Measurements from ENCODE around the gene UBA1.

UBA1 gene

DNA sequence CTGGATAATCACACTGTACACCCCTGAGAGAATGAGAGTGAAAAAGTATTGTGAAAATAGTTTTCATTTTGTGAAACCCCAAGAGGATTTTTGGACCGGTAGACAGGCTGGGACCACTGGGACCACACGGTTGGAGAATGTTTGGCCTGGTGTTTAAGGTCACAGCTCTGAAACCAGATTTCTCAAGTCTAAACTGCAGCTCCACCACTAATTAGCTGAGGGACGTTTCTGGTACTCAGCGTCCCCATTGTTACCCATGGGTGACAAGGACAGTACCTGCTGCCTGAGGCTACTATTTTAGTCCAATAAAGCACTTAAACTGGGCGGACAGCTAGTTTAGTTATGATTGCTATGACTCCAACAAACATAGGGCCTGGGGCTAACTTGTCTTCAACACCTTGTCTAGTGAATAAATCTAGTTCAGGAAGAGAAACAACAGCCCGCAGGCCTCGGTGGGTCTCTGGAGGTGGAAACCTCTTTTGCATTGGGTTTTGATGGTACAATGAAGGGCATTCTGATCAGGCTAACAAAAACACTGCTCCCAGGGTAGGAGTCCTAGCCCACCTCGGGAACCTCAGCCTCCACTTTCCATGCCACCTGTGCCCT, 38.7 kb downstream of the UBA1 start:
- TF ChIP-seq, protein P1, sequence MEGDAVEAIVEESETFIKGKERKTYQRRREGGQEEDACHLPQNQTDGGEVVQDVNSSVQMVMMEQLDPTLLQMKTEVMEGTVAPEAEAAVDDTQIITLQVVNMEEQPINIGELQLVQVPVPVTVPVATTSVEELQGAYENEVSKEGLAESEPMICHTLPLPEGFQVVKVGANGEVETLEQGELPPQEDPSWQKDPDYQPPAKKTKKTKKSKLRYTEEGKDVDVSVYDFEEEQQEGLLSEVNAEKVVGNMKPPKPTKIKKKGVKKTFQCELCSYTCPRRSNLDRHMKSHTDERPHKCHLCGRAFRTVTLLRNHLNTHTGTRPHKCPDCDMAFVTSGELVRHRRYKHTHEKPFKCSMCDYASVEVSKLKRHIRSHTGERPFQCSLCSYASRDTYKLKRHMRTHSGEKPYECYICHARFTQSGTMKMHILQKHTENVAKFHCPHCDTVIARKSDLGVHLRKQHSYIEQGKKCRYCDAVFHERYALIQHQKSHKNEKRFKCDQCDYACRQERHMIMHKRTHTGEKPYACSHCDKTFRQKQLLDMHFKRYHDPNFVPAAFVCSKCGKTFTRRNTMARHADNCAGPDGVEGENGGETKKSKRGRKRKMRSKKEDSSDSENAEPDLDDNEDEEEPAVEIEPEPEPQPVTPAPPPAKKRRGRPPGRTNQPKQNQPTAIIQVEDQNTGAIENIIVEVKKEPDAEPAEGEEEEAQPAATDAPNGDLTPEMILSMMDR (IDR thresholded peaks at IDR 0.05; ENCODE audit: low read depth, low read length): no peak
- peak overlapping the region; percentile 70 for H3K4me3 ChIP-seq (ENCODE audit: low read depth, low read length)

DNA sequence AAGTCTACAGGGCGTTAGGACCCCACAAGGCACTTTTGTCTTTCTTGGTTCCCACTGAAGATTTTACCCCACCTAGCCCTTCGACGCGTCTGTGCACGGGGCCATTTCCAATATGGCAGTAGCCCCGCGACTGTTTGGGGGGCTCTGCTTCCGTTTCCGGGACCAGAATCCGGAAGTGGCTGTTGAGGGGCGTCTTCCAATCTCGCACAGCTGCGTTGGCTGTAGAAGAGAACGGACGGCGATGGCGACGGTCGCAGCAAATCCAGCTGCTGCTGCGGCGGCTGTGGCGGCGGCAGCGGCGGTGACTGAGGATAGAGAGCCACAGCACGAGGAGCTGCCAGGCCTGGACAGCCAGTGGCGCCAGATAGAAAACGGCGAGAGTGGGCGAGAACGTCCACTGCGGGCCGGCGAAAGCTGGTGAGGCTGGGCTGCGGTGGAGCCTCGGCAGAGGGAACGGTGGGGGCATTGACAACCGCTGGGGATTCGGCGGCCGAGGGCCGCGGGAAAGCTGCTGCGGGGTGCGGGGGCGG, 39.2 kb downstream of the UBA1 start, which contains the start of gene USP11:
Gene USP11 (plus strand): TSS at position 207 of the 530 bp plus-strand sequence. CDS start 35 bp downstream, at position 242.
- TF ChIP-seq, protein P1 (IDR thresholded peaks at IDR 0.05; ENCODE audit: low read depth, low read length): no peak
- peak within 1 kb of the TSS; percentile 70 for H3K4me3 ChIP-seq (ENCODE audit: low read depth, low read length)

DNA sequence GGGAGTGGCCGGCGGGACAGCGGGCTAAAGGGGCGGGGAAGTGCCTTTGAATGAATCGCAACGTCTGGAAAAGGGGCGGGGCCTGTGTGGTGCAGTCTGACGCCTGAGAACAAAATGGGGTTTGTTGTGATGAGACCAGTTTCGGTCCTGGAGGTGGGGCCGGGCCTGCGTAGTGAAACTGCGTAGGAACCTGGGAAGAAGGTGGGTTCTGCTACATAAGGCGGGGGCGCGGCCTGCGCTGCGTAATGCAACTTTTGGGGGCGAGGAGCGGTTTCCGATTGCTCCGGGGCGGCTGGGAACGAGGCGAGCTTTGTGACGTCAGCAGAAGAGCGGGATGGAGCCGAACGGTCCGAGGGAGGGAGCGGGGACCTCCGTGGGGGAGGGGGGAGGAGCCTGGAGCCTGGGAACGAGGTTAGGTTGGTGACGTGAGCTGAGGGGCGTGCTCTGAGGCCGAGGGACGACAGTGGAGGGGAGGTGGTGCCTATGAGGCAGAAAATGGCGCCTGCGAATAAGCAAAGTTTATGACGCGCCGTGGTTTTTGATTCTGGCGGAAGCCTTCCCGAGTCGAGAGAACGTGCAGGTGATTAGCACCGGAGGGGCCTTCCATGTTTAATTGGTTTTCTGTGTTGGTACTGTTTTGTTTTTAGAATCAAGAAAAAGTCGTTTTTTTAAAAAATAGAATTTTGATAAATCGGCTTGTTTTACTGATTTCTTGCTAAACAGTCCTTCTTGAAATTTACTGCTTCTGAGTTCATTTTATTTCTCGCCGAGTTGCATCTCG, 39.9 kb downstream of the UBA1 start:
- H3K4me3 ChIP-seq (ENCODE audit: low read depth, low read length): peak overlapping the region; percentile 70
- TF ChIP-seq, protein P1 (IDR thresholded peaks at IDR 0.05; ENCODE audit: low read depth, low read length): no peak

DNA sequence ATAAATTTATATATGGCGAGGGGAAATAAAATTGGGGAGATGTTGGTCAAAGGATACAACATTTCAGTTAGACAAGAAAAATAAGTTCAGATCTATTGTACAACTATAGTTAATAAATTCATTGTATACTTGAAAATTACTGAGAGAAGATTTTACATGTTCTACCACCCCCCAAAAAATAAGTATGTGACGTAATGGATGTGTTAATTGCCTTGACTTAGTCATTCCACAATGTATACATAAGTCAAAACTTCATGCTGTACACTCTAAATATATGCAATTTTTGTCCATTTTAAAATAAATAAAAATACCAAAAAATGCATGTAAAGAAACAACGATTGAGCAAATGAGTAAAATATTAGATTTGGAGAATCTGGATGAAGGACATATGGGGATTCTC, 41.0 kb downstream of the UBA1 start:
- peak overlapping the region; percentile 70 for H3K4me3 ChIP-seq (ENCODE audit: low read depth, low read length)
- TF ChIP-seq, protein P1 (IDR thresholded peaks at IDR 0.05; ENCODE audit: low read depth, low read length): no peak

DNA sequence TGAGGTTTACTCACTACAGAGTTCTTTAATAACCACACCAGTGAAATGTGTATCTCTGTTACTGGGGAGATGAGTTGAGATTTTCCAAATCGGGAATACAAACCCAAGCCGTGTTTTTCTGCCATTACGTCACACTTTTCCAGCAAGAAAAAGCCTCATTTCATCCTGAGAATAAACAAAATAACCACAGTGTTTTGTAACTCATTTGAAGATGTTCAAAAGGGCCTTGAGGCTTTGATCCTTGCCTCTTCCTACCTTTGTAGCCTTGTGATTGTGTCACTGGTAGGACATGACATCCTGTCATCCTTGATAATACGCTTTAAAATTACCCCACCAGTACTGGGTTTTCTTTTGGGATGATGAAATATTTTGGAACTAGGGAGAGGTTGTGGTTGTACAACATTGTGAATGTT, 42.1 kb downstream of the UBA1 start:
- TF ChIP-seq, protein P1 (IDR thresholded peaks at IDR 0.05; ENCODE audit: low read depth, low read length): no peak
- H3K4me3 ChIP-seq (ENCODE audit: low read depth, low read length): no peak overlapping the region

DNA sequence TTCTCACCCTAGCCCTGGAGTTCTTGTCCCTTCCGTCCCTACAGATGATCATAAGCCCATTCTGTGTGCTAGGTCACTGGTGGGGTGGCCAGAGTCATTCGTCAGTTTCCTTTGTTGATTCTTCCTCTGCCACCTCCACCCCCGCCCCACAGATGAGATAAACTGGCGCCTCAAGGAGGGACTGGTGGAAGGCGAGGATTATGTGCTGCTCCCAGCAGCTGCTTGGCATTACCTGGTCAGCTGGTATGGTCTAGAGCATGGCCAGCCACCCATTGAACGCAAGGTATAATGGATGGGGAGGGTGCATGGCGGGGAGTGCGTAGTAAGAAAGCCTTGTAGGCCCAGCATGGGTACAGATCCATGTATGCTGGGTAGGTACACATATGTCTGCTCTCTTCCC, 45.6 kb downstream of the UBA1 start:
- no peak overlapping the region for H3K4me3 ChIP-seq (ENCODE audit: low read depth, low read length)
- TF ChIP-seq, protein P1 (IDR thresholded peaks at IDR 0.05; ENCODE audit: low read depth, low read length): no peak
